H1 (cell line): ENCODE results near the gene DCANP1. TPM values are rescaled to one million over a fixed set of nuclear protein-coding genes. Genes with fewer than 3 reads are reported as not detected.
A peak's percentile ranks its signal among the peaks of the same experiment; 100 is the strongest.

ENCODE experiments used
- CTCF ChIA-PET: fragments of 300-600 bp; sonication (Branson Sonifier 250); formaldehyde crosslinking; loops from one replicate; lab custom pipeline; 2021; ENCODE audit not compliant: partially characterized antibody; lab: Charles Lee
- POLR2A ChIA-PET: fragments of 300-600 bp; sonication (Branson Sonifier 250); formaldehyde crosslinking; loops from one replicate; lab custom pipeline; 2021; ENCODE audit warnings: inconsistent platforms; ENCODE audit not compliant: partially characterized antibody; lab: Charles Lee
- DNase-seq, 2 experiments: peaks; one replicate each; pipeline versions ENCODE4 v3.0.0 to v3.0.0-alpha.2; 2010 to 2022; ENCODE audit warnings: low spot score in 2 of 2, low read depth in 1 of 2, mixed read lengths in 1 of 2
- FAIRE-seq: peaks from 2 replicates; lab custom pipeline; 2011; peaks lifted over from hg19 to GRCh38; lab: Jason Lieb, UNC
- H2AFZ ChIP-seq: 2 replicates; pipeline ENCODE4 v1.8.1; 2012; ENCODE audit warnings: low read length, inconsistent platforms
- H2AK5ac ChIP-seq: 2 replicates; pipeline ENCODE4 v1.6.1; 2013; ENCODE audit warnings: low read depth, low read length
- H2BK120ac ChIP-seq: replicated peaks from 2 replicates; pipeline ENCODE3; 2013; ENCODE audit warnings: low read depth, low read length, inconsistent platforms
- H2BK12ac ChIP-seq: 2 replicates; pipeline ENCODE4 v1.6.1; 2013; ENCODE audit warnings: low read depth, low read length
- H2BK15ac ChIP-seq: 2 replicates; pipeline ENCODE4 v1.6.1; 2013; ENCODE audit warnings: low read length
- H2BK20ac ChIP-seq: 2 replicates; pipeline ENCODE4 v1.6.1; 2013; ENCODE audit warnings: low read length
- H2BK5ac ChIP-seq: 2 replicates; pipeline ENCODE4 v1.6.1; 2013; ENCODE audit warnings: low read depth, low read length
- H3K14ac ChIP-seq: 2 replicates; pipeline ENCODE4 v1.6.1; 2013; ENCODE audit warnings: inconsistent platforms; ENCODE audit not compliant: insufficient read length
- H3K18ac ChIP-seq: 2 replicates; pipeline ENCODE4 v1.6.1; 2013; ENCODE audit warnings: low read length; ENCODE audit errors: extremely low read depth
- H3K23ac ChIP-seq: 2 replicates; pipeline ENCODE4 v1.6.1; 2013; ENCODE audit warnings: inconsistent platforms; ENCODE audit not compliant: insufficient read length
- H3K23me2 ChIP-seq: 2 replicates; pipeline ENCODE4 v1.6.1; 2013; ENCODE audit warnings: low read depth, low read length
- H3K27ac ChIP-seq: 2 replicates; pipeline ENCODE4 v1.6.1; 2011; ENCODE audit warnings: low read depth, low read length, inconsistent platforms
- H3K27me3 ChIP-seq, 4 experiments: replicated peaks in 1 of 4; 1 replicate in 1 of 4; 2 replicates in 3 of 4; pipeline versions ENCODE4 v1.6.1 to v1.8.1; 2011 to 2013; ENCODE audit warnings: low read length in 3 of 4, mild to moderate bottlenecking in 3 of 4, inconsistent platforms in 2 of 4, mixed read lengths in 2 of 4, moderate library complexity in 1 of 4; ENCODE audit not compliant: control insufficient read depth in 3 of 4, insufficient read depth in 3 of 4; ENCODE audit errors: extremely low read depth in 1 of 4
- H3K36me3 ChIP-seq, 4 experiments: 2 replicates each; pipeline versions ENCODE4 v1.6.1 to v1.8.1; 2011 to 2013; ENCODE audit warnings: mild to moderate bottlenecking in 4 of 4, low read length in 3 of 4, moderate library complexity in 2 of 4, control low read depth in 1 of 4, inconsistent platforms in 1 of 4; ENCODE audit not compliant: insufficient read depth in 4 of 4, control insufficient read depth in 2 of 4
- H3K4ac ChIP-seq: replicated peaks from 2 replicates; pipeline ENCODE3; 2013; ENCODE audit warnings: low read length, low read depth, mixed read lengths, inconsistent platforms; ENCODE audit not compliant: insufficient read length
- H3K4me1 ChIP-seq, 4 experiments: replicated peaks in 1 of 4; 1 replicate in 1 of 4; 2 replicates in 3 of 4; pipeline versions ENCODE4 v1.6.1 to v1.8.1; 2011 to 2013; ENCODE audit warnings: low read length in 3 of 4, inconsistent platforms in 2 of 4, mixed read lengths in 1 of 4; ENCODE audit not compliant: insufficient read depth in 4 of 4, control insufficient read depth in 3 of 4
- H3K4me2 ChIP-seq, 2 experiments: 2 replicates each; pipeline versions ENCODE4 v1.6.1 to v1.8.1; 2011 to 2013; ENCODE audit warnings: low read depth in 2 of 2, low read length in 2 of 2, control low read depth in 1 of 2, inconsistent platforms in 1 of 2, mild to moderate bottlenecking in 1 of 2; ENCODE audit not compliant: insufficient read depth in 1 of 2
- H3K4me3 ChIP-seq, 4 experiments: fragments of 200-600, 300-600 bp in 1 of 4; sonication (generic), shearing (Covaris generic), sonication (Bioruptor Twin) in 1 of 4; 2 replicates each; pipeline versions ENCODE4 v1.5.1 to v1.8.1; 2011 to 2016; ENCODE audit warnings: low read length in 4 of 4, low read depth in 3 of 4, control low read depth in 2 of 4, inconsistent platforms in 2 of 4, mild to moderate bottlenecking in 2 of 4, mixed read lengths in 1 of 4, moderate library complexity in 1 of 4; ENCODE audit not compliant: insufficient read depth in 2 of 4; ENCODE audit errors: extremely low read depth in 1 of 4
- H3K56ac ChIP-seq: replicated peaks from 2 replicates; pipeline ENCODE3; 2013; ENCODE audit warnings: low read depth, mild to moderate bottlenecking, mixed read lengths, low read length, inconsistent platforms; ENCODE audit not compliant: insufficient read length
- H3K79me1 ChIP-seq: 2 replicates; pipeline ENCODE4 v1.6.1; 2013; ENCODE audit warnings: low read depth, low read length, control low read depth
- H3K79me2 ChIP-seq, 2 experiments: 2 replicates each; pipeline versions ENCODE4 v1.6.1 to v1.8.1; 2012 to 2013; ENCODE audit warnings: low read length in 2 of 2, mild to moderate bottlenecking in 2 of 2, inconsistent platforms in 1 of 2; ENCODE audit not compliant: insufficient read depth in 2 of 2, control insufficient read depth in 1 of 2
- H3K9ac ChIP-seq, 4 experiments: replicated peaks in 1 of 4; 1 replicate in 1 of 4; 2 replicates in 3 of 4; pipeline versions ENCODE4 v1.6.1 to v1.8.1; 2011 to 2013; ENCODE audit warnings: low read depth in 3 of 4, low read length in 3 of 4, control low read depth in 2 of 4, mild to moderate bottlenecking in 2 of 4, moderate library complexity in 2 of 4, inconsistent platforms in 1 of 4; ENCODE audit errors: extremely low read depth in 1 of 4
- H3K9me3 ChIP-seq, 2 experiments: 2 replicates each; pipeline versions ENCODE4 v1.6.1 to v1.8.1; 2012 to 2013; ENCODE audit warnings: mild to moderate bottlenecking in 2 of 2, moderate library complexity in 2 of 2, control low read depth in 1 of 2, inconsistent platforms in 1 of 2, low read depth in 1 of 2, low read length in 1 of 2, mixed read lengths in 1 of 2; ENCODE audit not compliant: insufficient read depth in 2 of 2
- H4K20me1 ChIP-seq, 2 experiments: replicated peaks in 1 of 2; 2 replicates each; pipeline versions ENCODE3 to v1.8.1; 2011 to 2013; ENCODE audit warnings: inconsistent platforms in 2 of 2, low read length in 2 of 2, mild to moderate bottlenecking in 1 of 2; ENCODE audit not compliant: insufficient read depth in 2 of 2, control insufficient read depth in 1 of 2
- H4K5ac ChIP-seq: 2 replicates; pipeline ENCODE4 v1.6.1; 2013; ENCODE audit warnings: low read length, low read depth, mixed read lengths, inconsistent platforms; ENCODE audit not compliant: insufficient read length
- H4K8ac ChIP-seq: 2 replicates; pipeline ENCODE4 v1.8.0; 2013; ENCODE audit warnings: mild to moderate bottlenecking, moderate library complexity, low read length, inconsistent platforms; ENCODE audit not compliant: insufficient read depth; ENCODE audit errors: extremely low read depth
- H4K91ac ChIP-seq: replicated peaks from 2 replicates; pipeline ENCODE3; 2013; ENCODE audit warnings: low read length, mixed read lengths, inconsistent platforms; ENCODE audit not compliant: insufficient read length
- ATF2 ChIP-seq: IDR thresholded peaks from 2 replicates; pipeline ENCODE4 v1.6.1; 2012; ENCODE audit warnings: low read length, inconsistent platforms
- BRCA1 ChIP-seq: IDR thresholded peaks from 2 replicates; pipeline ENCODE4 v1.6.1; 2012; ENCODE audit warnings: low read depth, low read length, improper control_type of control experiment
- CEBPB ChIP-seq: IDR thresholded peaks from 2 replicates; pipeline ENCODE4 v1.6.1; 2012; ENCODE audit warnings: low read depth, low read length
- E2F6 ChIP-seq: IDR thresholded peaks from 2 replicates; pipeline ENCODE4 v1.6.1; 2012; ENCODE audit warnings: inconsistent platforms
- JUND ChIP-seq: IDR thresholded peaks from 2 replicates; pipeline ENCODE4 v1.6.1; 2011; ENCODE audit warnings: mild to moderate bottlenecking, improper control_type of control experiment, low read length
- PHF8 ChIP-seq: fragments of 200-600 bp; sonication (generic); conservative IDR thresholded peaks from 2 replicates; pipeline ENCODE4 v1.7.1; 2012; ENCODE audit warnings: low read depth, mild to moderate bottlenecking, inconsistent platforms, low read length, moderate library complexity
- SP2 ChIP-seq: IDR thresholded peaks from 2 replicates; pipeline ENCODE4 v1.6.1; 2012; ENCODE audit warnings: mild to moderate bottlenecking, low read length, inconsistent platforms
- SUZ12 ChIP-seq: fragments of 200-600 bp; sonication (generic); IDR thresholded peaks from 2 replicates; pipeline ENCODE4 v1.6.1; 2012; ENCODE audit warnings: mild to moderate bottlenecking, inconsistent platforms, low read length, moderate library complexity, mixed read lengths
- USF2 ChIP-seq: IDR thresholded peaks from 2 replicates; pipeline ENCODE4 v1.6.1; 2011; ENCODE audit warnings: low read length, improper control_type of control experiment
- YY1 ChIP-seq: IDR thresholded peaks from 2 replicates; pipeline ENCODE4 v1.6.1; 2011; ENCODE audit warnings: low read depth, mild to moderate bottlenecking, low read length
- WGBS, 2 experiments: shearing (Covaris generic) in 1 of 2; methylation state at CpG; one replicate each; pipeline versions ENCODE4 v1.1.6 to v1.1.7; 2013 to 2015; ENCODE audit warnings: low lambda C conversion rate in 2 of 2, mixed read lengths in 2 of 2, inconsistent platforms in 1 of 2, low coverage in 1 of 2, missing lambda C conversion rate in 1 of 2; ENCODE audit not compliant: insufficient replicate concordance in 2 of 2, insufficient coverage in 1 of 2, insufficient read length in 1 of 2; ENCODE audit errors: extremely low coverage in 1 of 2, missing lambda C conversion rate in 1 of 2; 5-methylcytosine and 5-hydroxymethylcytosine counted together
- polyA plus RNA-seq, 7 experiments: library from polyadenylated mRNA; depleted of rRNA in 3 of 7; stranded (reverse) in 5 of 7; unstranded in 2 of 7; fragments of >200 nt in 5 of 7; fragments of 200-250 nt in 2 of 7; gene quantifications; 1 replicate in 5 of 7; 2 replicates in 1 of 7; 4 replicates in 1 of 7; pipeline versions ENCODE4 v1.2.1 to v1.2.3, GENCODE V29; 2011 to 2013; ENCODE audit warnings: missing spikeins in 2 of 7, mixed read lengths in 2 of 7
- total RNA-seq: library from RNA; stranded (reverse); fragmentation: NEBNext Ultra II Directional; extraction: Animal tissue kit (Norgen Biotek cat#: 25700); gene quantifications from 2 replicates; pipeline ENCODE4 v1.2.1, GENCODE V29; 2021

Gene DCANP1
- total and polyA plus RNA-seq, 2 of the 8 experiments (the other 6 are each of a cell fraction or from before 2014, with no cell fraction given) = not detected

DNA sequence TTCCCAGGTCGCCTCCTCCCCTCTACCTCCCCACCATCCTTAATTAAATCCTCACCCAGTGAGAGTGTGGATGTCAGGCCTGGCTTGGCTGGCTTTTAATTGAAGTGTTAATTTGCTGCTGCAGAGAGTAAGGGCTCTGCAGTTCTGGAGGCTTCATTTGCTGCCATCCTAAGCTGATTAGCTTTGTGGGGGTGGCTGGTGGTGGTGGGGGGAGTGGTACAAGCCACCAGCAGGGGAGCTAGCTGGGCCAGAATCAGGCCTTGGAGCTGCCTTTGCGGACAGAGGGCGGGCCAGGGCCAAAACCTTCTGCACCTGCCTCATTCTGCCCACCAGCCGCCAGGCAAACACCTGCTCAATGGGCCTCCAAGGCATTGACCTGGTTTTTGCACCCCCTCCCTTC lies 31.8 kb upstream of the DCANP1 start:
- Histone ChIP-seq H4K8ac (no peak overlapping the region), H2BK15ac (no peak overlapping the region), H2BK20ac (no peak overlapping the region), H3K27me3 (peaks cover 8 to 85% (median 67%) of the 10 kb centered on the region in 4 experiments), H3K79me2 (no peaks in the 10 kb centered on the region), H3K27ac (no peak overlapping the region), H2BK120ac (no peak overlapping the region), H3K4me2 (peak overlapping the region in 1 of 2 experiments; percentile 44; a peak in 1 of 4 replicates), H3K23ac (no peak overlapping the region), H3K56ac (no peak overlapping the region), H3K79me1 (no peaks in the 10 kb centered on the region), H3K18ac (no peak overlapping the region), H3K4me1 (peaks cover 0 to 18% (median 11%) of the 10 kb centered on the region in 4 experiments; a peak in 5 of 7 replicates), H3K9me3 (no peaks in the 10 kb centered on the region), H2AK5ac (no peak overlapping the region), H2BK12ac (no peak overlapping the region), H3K14ac (no peak overlapping the region), H4K5ac (no peak overlapping the region), H3K4ac (no peak overlapping the region), H3K36me3 (no peaks in the 10 kb centered on the region), H3K9ac (no peak overlapping the region), H4K20me1 (peaks cover 0 to 13% of the 10 kb centered on the region in 2 experiments), H2BK5ac (no peak overlapping the region), H3K23me2 (peaks cover 6% of the 10 kb centered on the region; the same call in 1 of the 2 replicates), H3K4me3 (no peak overlapping the region), H4K91ac (no peak overlapping the region), H2AFZ (no peak overlapping the region)
- DNase-seq (no peak), FAIRE-seq (no peak)
- 49% methylated on average over 4 of the region's 4 CpGs; no CpG with 5 or more reads in 1 of the 2 experiments for WGBS, 2 experiments
- ChIA-PET CTCF (interaction anchor here (0.6 to 9.3 kb wide), 15 partner anchors 9 to 401 kb away, joined by 3 to 122 read pairs (median 4); partner anchors contain the start of gene SLC25A48), POLR2A (interaction anchor here (1.6 kb wide), 1 partner anchor 10 kb away, joined by 3 read pairs; no protein-coding TSS in a partner anchor)
- no peak for TF ChIP-seq E2F6
- TF ChIP-seq JUND = no peak
- no peak for TF ChIP-seq SUZ12
- no peak for TF ChIP-seq BRCA1
- no peak for TF ChIP-seq USF2
- TF ChIP-seq SP2 = no peak
- TF ChIP-seq PHF8 = no peak
- TF ChIP-seq YY1 = no peak
- no peak for TF ChIP-seq CEBPB
- TF ChIP-seq ATF2 = no peak
